ENCODE measurements around the gene WIPF1. TPM values are rescaled to one million over a fixed set of nuclear protein-coding genes. Genes with fewer than 3 reads are reported as not detected.

WIPF1 gene
- total RNA-seq, 1 experiment from 2014 or later: 0.59 TPM

DNA sequence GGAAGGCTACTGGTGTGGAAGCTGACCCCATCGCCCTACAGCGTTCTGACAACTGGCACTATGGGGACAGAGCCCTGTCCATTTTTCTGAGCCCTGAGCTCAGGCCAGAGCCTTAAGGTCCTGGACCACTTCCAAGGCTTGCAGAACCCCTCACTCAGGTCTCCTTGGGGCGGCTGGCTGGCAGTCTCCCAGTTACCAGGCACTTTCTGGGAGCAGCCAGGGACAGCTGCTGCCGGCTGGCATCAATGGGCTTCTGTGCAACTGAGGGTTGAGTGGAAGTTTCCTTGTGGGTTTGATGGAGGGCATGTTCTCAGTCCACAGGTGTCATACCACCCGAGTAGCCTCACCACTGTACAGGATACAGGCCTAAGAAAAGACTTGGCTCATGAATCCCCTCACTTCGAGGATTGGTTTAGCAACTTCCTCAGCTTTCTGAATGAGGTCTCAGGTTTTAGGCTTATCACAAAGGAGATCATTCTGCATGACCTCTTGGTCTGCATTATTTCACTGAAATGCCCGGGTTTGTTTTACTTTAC lies 27.4 kb upstream of the WIPF1 start (continued):
- TF ChIP-seq, protein P1, sequence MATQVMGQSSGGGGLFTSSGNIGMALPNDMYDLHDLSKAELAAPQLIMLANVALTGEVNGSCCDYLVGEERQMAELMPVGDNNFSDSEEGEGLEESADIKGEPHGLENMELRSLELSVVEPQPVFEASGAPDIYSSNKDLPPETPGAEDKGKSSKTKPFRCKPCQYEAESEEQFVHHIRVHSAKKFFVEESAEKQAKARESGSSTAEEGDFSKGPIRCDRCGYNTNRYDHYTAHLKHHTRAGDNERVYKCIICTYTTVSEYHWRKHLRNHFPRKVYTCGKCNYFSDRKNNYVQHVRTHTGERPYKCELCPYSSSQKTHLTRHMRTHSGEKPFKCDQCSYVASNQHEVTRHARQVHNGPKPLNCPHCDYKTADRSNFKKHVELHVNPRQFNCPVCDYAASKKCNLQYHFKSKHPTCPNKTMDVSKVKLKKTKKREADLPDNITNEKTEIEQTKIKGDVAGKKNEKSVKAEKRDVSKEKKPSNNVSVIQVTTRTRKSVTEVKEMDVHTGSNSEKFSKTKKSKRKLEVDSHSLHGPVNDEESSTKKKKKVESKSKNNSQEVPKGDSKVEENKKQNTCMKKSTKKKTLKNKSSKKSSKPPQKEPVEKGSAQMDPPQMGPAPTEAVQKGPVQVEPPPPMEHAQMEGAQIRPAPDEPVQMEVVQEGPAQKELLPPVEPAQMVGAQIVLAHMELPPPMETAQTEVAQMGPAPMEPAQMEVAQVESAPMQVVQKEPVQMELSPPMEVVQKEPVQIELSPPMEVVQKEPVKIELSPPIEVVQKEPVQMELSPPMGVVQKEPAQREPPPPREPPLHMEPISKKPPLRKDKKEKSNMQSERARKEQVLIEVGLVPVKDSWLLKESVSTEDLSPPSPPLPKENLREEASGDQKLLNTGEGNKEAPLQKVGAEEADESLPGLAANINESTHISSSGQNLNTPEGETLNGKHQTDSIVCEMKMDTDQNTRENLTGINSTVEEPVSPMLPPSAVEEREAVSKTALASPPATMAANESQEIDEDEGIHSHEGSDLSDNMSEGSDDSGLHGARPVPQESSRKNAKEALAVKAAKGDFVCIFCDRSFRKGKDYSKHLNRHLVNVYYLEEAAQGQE (IDR thresholded peaks at IDR 0.05; ENCODE audit: low read depth): no peak
- TF ChIP-seq ZNF274 (IDR thresholded peaks at IDR 0.05; ENCODE audit: low read depth, low read length): no peak
- TF ChIP-seq SRF (IDR thresholded peaks at IDR 0.05; ENCODE audit: low read depth): no peak

DNA sequence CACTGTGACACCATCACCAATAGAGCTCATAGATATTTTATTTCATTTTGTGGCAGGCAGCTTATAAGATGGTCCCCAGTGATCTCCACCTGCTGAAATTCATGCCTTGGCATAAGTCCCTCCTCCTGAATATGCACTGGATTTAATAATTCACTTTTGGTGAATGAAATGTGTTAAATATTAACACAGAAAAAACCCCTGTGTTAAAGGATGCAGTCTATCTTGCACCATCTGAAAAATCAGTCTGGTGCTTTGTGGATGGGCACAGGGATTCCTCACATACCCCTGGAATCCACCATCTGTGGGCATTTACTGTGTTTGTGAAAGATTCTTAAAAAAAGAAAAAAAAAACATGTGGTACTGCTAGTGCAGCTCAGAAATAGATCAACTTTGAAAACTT lies 26.1 kb upstream of the WIPF1 start:
- no peak overlapping the region for H3K9ac ChIP-seq (ENCODE audit: low read length)
- BruUV-seq (replicated peaks): no TSS peak
- H2AFZ ChIP-seq (ENCODE audit: low read depth, low read length, poor library complexity, severe bottlenecking): no peak overlapping the region
- peaks cover 3% of the 10 kb centered on the region; the same call in 1 of the 2 replicates for H3K27me3 ChIP-seq (ENCODE audit: insufficient read depth, low read length)
- intact Hi-C loops (cut with micrococcal nuclease): no loop called here
- ATAC-seq (no peak), DNase-seq (ENCODE audit: low read depth, low spot score) (no peak)
- no peaks in the 10 kb centered on the region for H3K36me3 ChIP-seq (ENCODE audit: control insufficient read depth in 1 of 2, insufficient read depth in 2 of 2, low read length in 2 of 2)
- no peaks in the 10 kb centered on the region for H3K4me1 ChIP-seq (ENCODE audit: control insufficient read depth in 1 of 2, insufficient read depth in 2 of 2, low read length in 2 of 2)
- no peaks in the 10 kb centered on the region for H4K20me1 ChIP-seq (ENCODE audit: insufficient read depth)
- H3K27ac ChIP-seq (ENCODE audit: low read depth, low read length): no peak overlapping the region
- no peak overlapping the region for H3K4me3 ChIP-seq (replicated peaks in 1 of 2; ENCODE audit: low read depth in 1 of 2, low read length in 2 of 2)
- H3K9me2 ChIP-seq (ENCODE audit: insufficient read depth): no peaks in the 10 kb centered on the region
- ChIA-PET POLR2A (no interaction called here), CTCF (no interaction called here), RAD21 (ENCODE audit: low non-redundant PET in 1 of 2, low total read pairs in 2 of 2, uncharacterized antibody in 2 of 2, unreplicated experiment in 2 of 2) (no interaction called here)
- no peaks in the 10 kb centered on the region for H3K9me3 ChIP-seq (ENCODE audit: control insufficient read depth in 1 of 2, insufficient read depth in 1 of 2, low read depth in 1 of 2, low read length in 2 of 2)
- TF ChIP-seq ZNF274 (IDR thresholded peaks at IDR 0.05; ENCODE audit: low read depth, low read length) (no peak), ELF1 (IDR thresholded peaks at IDR 0.05; ENCODE audit: borderline replicate concordance, low read depth) (no peak), FOSL1 (IDR thresholded peaks at IDR 0.05; ENCODE audit: low read depth) (no peak)
- TF ChIP-seq, protein P1 (IDR thresholded peaks at IDR 0.05; ENCODE audit: low read depth): no peak
- H3K79me2 ChIP-seq (ENCODE audit: insufficient read depth, low read length): no peaks in the 10 kb centered on the region
- no peak overlapping the region for H3K4me2 ChIP-seq (ENCODE audit: low read length)

All from HCT116 (cell line).